ENCODE data around the gene TARM1.

DNA sequence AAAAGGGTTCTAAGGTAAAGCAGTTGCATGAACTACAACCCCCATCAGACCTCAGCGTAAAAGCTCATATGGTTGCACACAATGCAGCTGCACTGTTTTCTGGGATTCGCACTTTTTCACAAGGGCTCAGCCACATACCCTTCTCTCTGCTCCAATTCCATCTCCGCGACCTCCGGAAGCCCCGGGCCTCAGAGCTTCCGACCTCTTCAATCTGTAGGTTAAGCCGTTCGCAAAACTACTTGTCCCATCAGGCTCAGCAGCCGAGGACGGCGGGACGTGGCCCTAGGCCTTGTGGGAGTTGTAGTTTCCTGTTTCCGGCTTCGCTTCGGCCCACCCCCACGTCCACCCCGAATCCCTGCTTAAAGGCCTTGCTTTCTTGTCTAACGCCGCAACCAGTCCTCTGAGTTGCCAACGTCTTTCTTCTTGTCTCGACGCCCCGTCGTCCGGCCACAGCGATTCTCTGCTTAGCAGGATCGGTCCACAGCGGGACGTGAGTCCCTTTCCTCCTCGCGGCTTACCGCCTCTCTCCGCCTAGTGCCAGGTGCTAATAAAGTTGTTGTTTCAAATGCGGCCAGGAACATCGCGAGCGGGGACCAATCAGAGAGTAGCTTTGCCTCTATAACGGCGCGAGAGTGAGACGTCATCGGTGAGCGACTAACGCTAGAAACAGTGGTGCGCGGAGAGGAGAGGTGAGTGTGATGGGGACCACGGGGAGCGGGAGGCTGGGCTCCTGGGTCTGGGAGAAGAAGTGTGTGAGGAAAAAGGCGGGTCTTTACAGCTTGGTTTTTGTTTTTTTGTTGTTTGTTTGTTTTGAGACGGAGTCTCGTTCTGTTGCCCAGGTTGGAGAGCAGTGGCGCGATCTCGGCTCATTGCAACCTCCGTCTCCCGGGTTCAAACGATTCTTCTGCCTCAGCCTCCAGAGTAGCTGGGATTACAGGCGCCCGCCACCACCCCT lies 34.2 kb upstream of the TARM1 start, which contains the start of the genes PRPF31 and TFPT:
- TF ChIP-seq POLR2A (IDR thresholded peaks at IDR 0.05; ENCODE audit: low read depth, low read length) (peak; percentile 68; the same call in 1 of the 2 replicates), MAFK (IDR thresholded peaks at IDR 0.05; ENCODE audit: low read depth, low read length) (no peak), RFX5 (IDR thresholded peaks at IDR 0.05; ENCODE audit: low read depth, low read length) (no peak), MXI1 (IDR thresholded peaks at IDR 0.05; ENCODE audit: borderline replicate concordance, low read depth, low read length) (peak; percentile 95), FOS (IDR thresholded peaks at IDR 0.05; ENCODE audit: low read depth, low read length) (peak; percentile 58; the same call in 1 of the 2 replicates), CEBPB (IDR thresholded peaks at IDR 0.05; ENCODE audit: low read depth, low read length) (no peak), RAD21 (IDR thresholded peaks at IDR 0.05; ENCODE audit: low read length) (no peak), SMC3 (IDR thresholded peaks at IDR 0.05; ENCODE audit: low read depth, low read length) (no peak), NFE2L2 (IDR thresholded peaks at IDR 0.05; ENCODE audit: low read depth, low read length) (no peak)
- TF ChIP-seq, protein P1, sequence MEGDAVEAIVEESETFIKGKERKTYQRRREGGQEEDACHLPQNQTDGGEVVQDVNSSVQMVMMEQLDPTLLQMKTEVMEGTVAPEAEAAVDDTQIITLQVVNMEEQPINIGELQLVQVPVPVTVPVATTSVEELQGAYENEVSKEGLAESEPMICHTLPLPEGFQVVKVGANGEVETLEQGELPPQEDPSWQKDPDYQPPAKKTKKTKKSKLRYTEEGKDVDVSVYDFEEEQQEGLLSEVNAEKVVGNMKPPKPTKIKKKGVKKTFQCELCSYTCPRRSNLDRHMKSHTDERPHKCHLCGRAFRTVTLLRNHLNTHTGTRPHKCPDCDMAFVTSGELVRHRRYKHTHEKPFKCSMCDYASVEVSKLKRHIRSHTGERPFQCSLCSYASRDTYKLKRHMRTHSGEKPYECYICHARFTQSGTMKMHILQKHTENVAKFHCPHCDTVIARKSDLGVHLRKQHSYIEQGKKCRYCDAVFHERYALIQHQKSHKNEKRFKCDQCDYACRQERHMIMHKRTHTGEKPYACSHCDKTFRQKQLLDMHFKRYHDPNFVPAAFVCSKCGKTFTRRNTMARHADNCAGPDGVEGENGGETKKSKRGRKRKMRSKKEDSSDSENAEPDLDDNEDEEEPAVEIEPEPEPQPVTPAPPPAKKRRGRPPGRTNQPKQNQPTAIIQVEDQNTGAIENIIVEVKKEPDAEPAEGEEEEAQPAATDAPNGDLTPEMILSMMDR (conservative IDR thresholded peaks at IDR 0.05; ENCODE audit: low read depth, low read length) = no peak
- TF ChIP-seq, protein P2, sequence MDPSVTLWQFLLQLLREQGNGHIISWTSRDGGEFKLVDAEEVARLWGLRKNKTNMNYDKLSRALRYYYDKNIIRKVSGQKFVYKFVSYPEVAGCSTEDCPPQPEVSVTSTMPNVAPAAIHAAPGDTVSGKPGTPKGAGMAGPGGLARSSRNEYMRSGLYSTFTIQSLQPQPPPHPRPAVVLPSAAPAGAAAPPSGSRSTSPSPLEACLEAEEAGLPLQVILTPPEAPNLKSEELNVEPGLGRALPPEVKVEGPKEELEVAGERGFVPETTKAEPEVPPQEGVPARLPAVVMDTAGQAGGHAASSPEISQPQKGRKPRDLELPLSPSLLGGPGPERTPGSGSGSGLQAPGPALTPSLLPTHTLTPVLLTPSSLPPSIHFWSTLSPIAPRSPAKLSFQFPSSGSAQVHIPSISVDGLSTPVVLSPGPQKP (IDR thresholded peaks at IDR 0.05; ENCODE audit: borderline replicate concordance, low read depth, low read length) = no peak
- TF ChIP-seq, protein P3, sequence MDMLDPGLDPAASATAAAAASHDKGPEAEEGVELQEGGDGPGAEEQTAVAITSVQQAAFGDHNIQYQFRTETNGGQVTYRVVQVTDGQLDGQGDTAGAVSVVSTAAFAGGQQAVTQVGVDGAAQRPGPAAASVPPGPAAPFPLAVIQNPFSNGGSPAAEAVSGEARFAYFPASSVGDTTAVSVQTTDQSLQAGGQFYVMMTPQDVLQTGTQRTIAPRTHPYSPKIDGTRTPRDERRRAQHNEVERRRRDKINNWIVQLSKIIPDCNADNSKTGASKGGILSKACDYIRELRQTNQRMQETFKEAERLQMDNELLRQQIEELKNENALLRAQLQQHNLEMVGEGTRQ (IDR thresholded peaks at IDR 0.05; ENCODE audit: low read depth, low read length) = no peak

Measured in IMR-90 (cell line).